ENCODE measurements around the gene SLC22A16.
"Not testable (repeated sequence)": the region's sequence is repeated elsewhere in the genome, so short reads cannot be mapped to it uniquely, and the experiment has no call there.

The SLC22A16 gene

GRCh38 chr6:110476046-110476849, at the start of gene SLC22A16:
Gene SLC22A16, minus strand, starts transcription at chr6:110476613. Its CDS starts 39 bp downstream, at chr6:110476574.
- intact Hi-C loops (cut with DNase I): no loop called here
- no peak for DNase-seq

- DNase-seq: no peak
- intact Hi-C loops (cut with DNase I): loop anchor here (10.0 kb wide), 3 partner anchors 290 to 690 kb away; partner anchors contain the start of gene CDK19
Observed at GRCh38 chr6:110525001-110525400, 48.6 kb upstream of the SLC22A16 start.

- intact Hi-C loops (cut with DNase I): loop anchor here (10.0 kb wide), 3 partner anchors 290 to 690 kb away; partner anchors contain the start of gene CDK19
- DNase-seq: no peak
Observed at GRCh38 chr6:110524305-110524704, 47.9 kb upstream of the SLC22A16 start.

GRCh38 chr6:110523451-110524021, 47.1 kb upstream of the SLC22A16 start:
- DNase-seq: no peak
- intact Hi-C loops (cut with DNase I): loop anchor here (10.0 kb wide), 3 partner anchors 291 to 691 kb away; partner anchors contain the start of gene CDK19

GRCh38 chr6:110522427-110522826, 46.0 kb upstream of the SLC22A16 start:
- no peak for DNase-seq
- intact Hi-C loops (cut with DNase I): loop anchor here (10.0 kb wide), 3 partner anchors 292 to 692 kb away; partner anchors contain the start of gene CDK19

GRCh38 chr6:110520992-110521543, 44.7 kb upstream of the SLC22A16 start:
- DNase-seq: no peak
- intact Hi-C loops (cut with DNase I): loop anchor here (10.0 kb wide), 3 partner anchors 294 to 694 kb away; partner anchors contain the start of gene CDK19

- DNase-seq: no peak
- intact Hi-C loops (cut with DNase I): loop anchor here (10.0 kb wide), 3 partner anchors 294 to 694 kb away; partner anchors contain the start of gene CDK19
Observed at GRCh38 chr6:110520209-110520965, 44.0 kb upstream of the SLC22A16 start.

- no peak for DNase-seq
- intact Hi-C loops (cut with DNase I): no loop called here
Observed at GRCh38 chr6:110517601-110518281, 41.3 kb upstream of the SLC22A16 start.

GRCh38 chr6:110517034-110517433, 40.6 kb upstream of the SLC22A16 start:
- intact Hi-C loops (cut with DNase I): no loop called here
- no peak for DNase-seq

- intact Hi-C loops (cut with DNase I): no loop called here
- no peak for DNase-seq
Observed at GRCh38 chr6:110514818-110515217, 38.4 kb upstream of the SLC22A16 start.

- no peak for DNase-seq
- intact Hi-C loops (cut with DNase I): no loop called here
Observed at GRCh38 chr6:110512991-110513390, 36.6 kb upstream of the SLC22A16 start.

GRCh38 chr6:110512549-110512948, 36.1 kb upstream of the SLC22A16 start:
- intact Hi-C loops (cut with DNase I); DNase-seq: not testable (repeated sequence)

GRCh38 chr6:110511401-110511800, 35.0 kb upstream of the SLC22A16 start:
- intact Hi-C loops (cut with DNase I): no loop called here
- peak in 1 of 42 donors; percentile 3 for DNase-seq

GRCh38 chr6:110509617-110510241, 33.3 kb upstream of the SLC22A16 start:
- intact Hi-C loops (cut with DNase I): no loop called here
- DNase-seq: peak in 1 of 42 donors; percentile 4

GRCh38 chr6:110504891-110505290, 28.5 kb upstream of the SLC22A16 start:
- intact Hi-C loops (cut with DNase I); DNase-seq: not testable (repeated sequence)

- DNase-seq: no peak
- intact Hi-C loops (cut with DNase I): no loop called here
Observed at GRCh38 chr6:110495949-110496348, 19.5 kb upstream of the SLC22A16 start.

GRCh38 chr6:110493253-110493800, 16.9 kb upstream of the SLC22A16 start:
- DNase-seq: no peak
- intact Hi-C loops (cut with DNase I): no loop called here

- intact Hi-C loops (cut with DNase I): no loop called here
Observed at GRCh38 chr6:110492584-110492983, 16.2 kb upstream of the SLC22A16 start.

More at GRCh38 chr6:110492584-110492983, 16.2 kb upstream of the SLC22A16 start:
- DNase-seq: peak in 1 of 42 donors; percentile 5
